Type B pancreatic cell (in vitro differentiated cells): Measurements from ENCODE around the gene MAST4. TPM values are rescaled to one million over a fixed set of nuclear protein-coding genes. Genes with fewer than 3 reads are reported as not detected.

ENCODE experiments used
- DNase-seq: peaks from one replicate; pipeline ENCODE4 v3.0.0; 2021; ENCODE audit warnings: mixed read lengths; ENCODE audit not compliant: unreplicated experiment; ENCODE audit errors: extremely low spot score
- H3K27ac Mint-ChIP-seq: 2 replicates; pipeline ENCODE4 v1.8.0; 2021; ENCODE audit warnings: mild to moderate bottlenecking, mixed read lengths
- H3K27me3 Mint-ChIP-seq: 2 replicates; pipeline ENCODE4 v1.8.0; 2021; ENCODE audit warnings: mixed read lengths
- H3K36me3 Mint-ChIP-seq: 2 replicates; pipeline ENCODE4 v1.8.0; 2021; ENCODE audit warnings: mixed read lengths
- H3K4me1 Mint-ChIP-seq: one replicate; pipeline ENCODE4 v1.8.0; 2021; ENCODE audit warnings: mixed read lengths; ENCODE audit not compliant: unreplicated experiment
- H3K4me3 Mint-ChIP-seq: 2 replicates; pipeline ENCODE4 v1.8.0; 2021; ENCODE audit warnings: mild to moderate bottlenecking, mixed read lengths
- H3K9me3 Mint-ChIP-seq: 2 replicates; pipeline ENCODE4 v1.8.0; 2021; ENCODE audit warnings: mixed read lengths
- total RNA-seq: library from RNA; stranded (reverse); gene quantifications from 2 replicates; pipeline ENCODE4 v1.2.1, GENCODE V29; 2021; ENCODE audit warnings: low replicate concordance
- TF ChIP-seq, protein P1 (sequence below): fragments of 200-600 bp; sonication (generic); conservative IDR thresholded peaks from 2 replicates; pipeline ENCODE4 v1.5.0; 2021; ENCODE audit warnings: antibody characterized with exemption, mild to moderate bottlenecking

The MAST4 gene
- total RNA-seq, 1 donor from 2014 or later = 23.0 TPM

DNA sequence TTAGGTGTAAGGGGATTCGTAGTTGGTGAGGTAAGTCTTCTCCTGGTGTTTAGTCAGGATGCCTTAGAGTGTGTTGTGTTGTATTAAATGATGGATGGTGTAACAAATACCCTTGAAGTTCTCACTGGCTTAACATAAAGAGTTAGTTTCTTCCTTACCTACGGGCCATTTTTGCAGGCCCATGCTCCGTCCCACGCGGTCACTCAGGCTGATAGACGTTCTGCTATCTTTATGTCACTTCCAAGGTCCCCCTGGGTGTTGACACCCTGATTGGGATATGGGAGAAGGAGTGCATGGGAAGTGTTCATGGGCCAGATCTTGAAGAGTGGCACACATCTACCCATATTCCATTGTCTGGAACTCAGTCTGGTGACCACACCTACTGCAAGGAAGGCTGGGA is 214.0 kb downstream of the MAST4 start:
- TF ChIP-seq, protein P1, sequence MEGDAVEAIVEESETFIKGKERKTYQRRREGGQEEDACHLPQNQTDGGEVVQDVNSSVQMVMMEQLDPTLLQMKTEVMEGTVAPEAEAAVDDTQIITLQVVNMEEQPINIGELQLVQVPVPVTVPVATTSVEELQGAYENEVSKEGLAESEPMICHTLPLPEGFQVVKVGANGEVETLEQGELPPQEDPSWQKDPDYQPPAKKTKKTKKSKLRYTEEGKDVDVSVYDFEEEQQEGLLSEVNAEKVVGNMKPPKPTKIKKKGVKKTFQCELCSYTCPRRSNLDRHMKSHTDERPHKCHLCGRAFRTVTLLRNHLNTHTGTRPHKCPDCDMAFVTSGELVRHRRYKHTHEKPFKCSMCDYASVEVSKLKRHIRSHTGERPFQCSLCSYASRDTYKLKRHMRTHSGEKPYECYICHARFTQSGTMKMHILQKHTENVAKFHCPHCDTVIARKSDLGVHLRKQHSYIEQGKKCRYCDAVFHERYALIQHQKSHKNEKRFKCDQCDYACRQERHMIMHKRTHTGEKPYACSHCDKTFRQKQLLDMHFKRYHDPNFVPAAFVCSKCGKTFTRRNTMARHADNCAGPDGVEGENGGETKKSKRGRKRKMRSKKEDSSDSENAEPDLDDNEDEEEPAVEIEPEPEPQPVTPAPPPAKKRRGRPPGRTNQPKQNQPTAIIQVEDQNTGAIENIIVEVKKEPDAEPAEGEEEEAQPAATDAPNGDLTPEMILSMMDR = no peak
- no peaks in the 10 kb centered on the region for H3K36me3 Mint-ChIP-seq
- DNase-seq = no peak
- H3K4me3 Mint-ChIP-seq = no peak overlapping the region
- H3K27ac Mint-ChIP-seq = no peak overlapping the region
- no peaks in the 10 kb centered on the region for H3K9me3 Mint-ChIP-seq
- peaks cover 9% of the 10 kb centered on the region for H3K4me1 Mint-ChIP-seq
- peaks cover 32% of the 10 kb centered on the region for H3K27me3 Mint-ChIP-seq

DNA sequence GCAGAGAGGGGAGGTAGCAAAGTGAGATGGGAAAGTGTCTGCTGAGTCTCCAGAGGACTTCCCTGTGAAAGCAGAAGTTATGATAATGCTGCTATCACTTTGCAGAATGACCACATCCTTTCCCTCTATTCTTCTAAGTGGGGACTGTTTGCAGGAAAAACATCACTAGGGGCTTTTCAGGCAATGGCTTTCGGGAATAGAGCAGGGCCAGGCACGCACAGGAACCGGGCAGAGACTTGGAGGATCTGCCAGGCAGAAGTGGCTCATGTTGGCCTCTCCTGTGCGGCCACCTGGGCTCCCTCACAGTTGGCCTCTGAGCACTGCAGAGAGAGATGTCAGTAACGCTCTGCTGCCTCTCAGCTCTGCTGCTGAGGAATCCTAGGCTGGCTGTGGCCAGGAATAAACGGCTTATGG is 214.7 kb downstream of the MAST4 start:
- H3K4me1 Mint-ChIP-seq = peaks cover 9% of the 10 kb centered on the region
- no peak overlapping the region for H3K4me3 Mint-ChIP-seq
- no peaks in the 10 kb centered on the region for H3K36me3 Mint-ChIP-seq
- H3K27me3 Mint-ChIP-seq = peaks cover 27% of the 10 kb centered on the region
- no peak overlapping the region for H3K27ac Mint-ChIP-seq
- TF ChIP-seq, protein P1 = no peak
- DNase-seq = no peak
- H3K9me3 Mint-ChIP-seq = no peaks in the 10 kb centered on the region

DNA sequence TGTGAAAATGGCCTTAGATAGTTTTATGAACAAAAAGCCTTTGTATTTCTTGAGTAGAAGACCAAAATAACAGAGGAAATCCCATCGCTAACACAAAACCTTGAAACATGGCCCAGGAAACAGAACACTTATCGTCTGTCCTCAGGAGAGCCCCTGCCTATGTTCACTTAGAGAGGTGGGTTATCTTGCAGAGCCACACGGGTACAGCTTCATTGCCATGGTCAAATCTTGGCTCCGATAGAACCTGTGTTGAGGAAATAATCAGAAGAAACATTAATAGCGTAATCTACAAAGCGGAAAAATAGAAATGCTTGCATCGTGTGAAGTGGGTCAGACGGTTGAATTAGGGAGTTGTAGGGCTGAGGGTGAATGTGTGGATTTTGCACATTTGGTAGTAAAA is 216.1 kb downstream of the MAST4 start:
- TF ChIP-seq, protein P1 = no peak
- no peaks in the 10 kb centered on the region for H3K36me3 Mint-ChIP-seq
- no peak overlapping the region for H3K27ac Mint-ChIP-seq
- no peak overlapping the region for H3K4me3 Mint-ChIP-seq
- DNase-seq = no peak
- H3K27me3 Mint-ChIP-seq = peaks cover 28% of the 10 kb centered on the region
- H3K9me3 Mint-ChIP-seq = no peaks in the 10 kb centered on the region
- H3K4me1 Mint-ChIP-seq = peaks cover 9% of the 10 kb centered on the region

DNA sequence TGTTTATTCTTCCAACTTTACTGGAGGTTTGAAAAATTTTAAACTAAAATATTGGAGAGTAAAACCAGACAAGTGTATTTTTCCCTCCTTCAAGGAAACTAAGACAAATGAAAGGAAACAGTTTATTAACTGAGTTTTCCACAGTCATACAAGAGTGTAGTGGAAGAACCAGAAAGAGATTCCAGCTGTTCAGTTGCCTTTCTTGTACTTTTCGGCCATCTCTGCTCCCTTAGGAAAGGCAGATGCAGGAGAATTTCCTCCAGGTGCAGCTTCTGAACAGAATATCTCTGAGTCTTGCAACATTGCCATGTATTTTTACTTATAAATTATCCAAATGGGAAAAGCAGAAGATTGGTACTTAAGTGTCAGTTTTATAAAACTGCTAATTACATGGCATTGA is 217.1 kb downstream of the MAST4 start:
- TF ChIP-seq, protein P1 = no peak
- no peaks in the 10 kb centered on the region for H3K36me3 Mint-ChIP-seq
- H3K9me3 Mint-ChIP-seq = no peaks in the 10 kb centered on the region
- peaks cover 28% of the 10 kb centered on the region for H3K27me3 Mint-ChIP-seq
- H3K4me1 Mint-ChIP-seq = peaks cover 6% of the 10 kb centered on the region
- no peak for DNase-seq
- H3K27ac Mint-ChIP-seq = no peak overlapping the region
- H3K4me3 Mint-ChIP-seq = no peak overlapping the region

DNA sequence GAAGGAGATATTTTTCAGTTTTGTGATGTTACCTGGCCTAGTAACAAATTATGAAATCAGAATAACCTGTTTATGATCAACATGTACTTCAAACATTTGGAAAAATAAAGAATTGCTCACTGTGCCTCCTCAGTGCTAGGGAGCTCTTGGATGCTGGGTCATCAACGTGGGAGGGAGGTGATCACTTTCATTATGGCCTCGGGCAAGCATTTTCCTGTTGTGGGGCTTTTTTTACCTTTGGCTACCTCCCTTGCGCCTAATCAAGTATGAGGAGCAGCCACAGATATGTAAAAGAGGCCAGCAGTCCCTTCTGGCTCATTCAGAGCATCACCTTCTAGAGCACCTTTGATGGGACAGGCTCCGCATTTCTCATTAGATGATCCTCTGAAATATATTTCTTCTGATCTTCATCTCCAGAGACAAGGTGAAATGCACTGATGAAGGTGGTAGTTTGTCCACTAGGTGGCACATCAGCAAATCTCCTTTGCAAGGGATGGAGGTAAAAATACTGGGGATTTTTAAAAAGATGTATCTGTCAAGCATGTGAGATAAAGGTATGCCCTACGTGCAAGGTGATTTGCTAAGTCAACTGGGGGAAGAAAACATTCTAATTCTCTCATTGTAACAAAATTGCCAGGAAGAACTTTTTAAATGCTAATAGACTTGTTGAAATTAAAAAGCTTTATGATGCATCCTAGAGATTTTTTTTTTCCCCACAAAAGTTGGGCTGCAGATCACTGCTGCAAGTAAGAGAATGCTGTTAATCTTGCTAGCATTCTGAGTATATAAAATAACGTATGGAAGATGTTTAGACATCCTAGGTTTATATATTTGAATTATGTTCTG is 218.2 kb downstream of the MAST4 start:
- TF ChIP-seq, protein P1 = peak; percentile 82
- Mint-ChIP-seq H3K27me3 (peaks cover 28% of the 10 kb centered on the region), H3K36me3 (no peaks in the 10 kb centered on the region), H3K27ac (no peak overlapping the region), H3K4me3 (no peak overlapping the region), H3K9me3 (no peaks in the 10 kb centered on the region), H3K4me1 (peaks cover 6% of the 10 kb centered on the region)
- no peak for DNase-seq
